Activated B cell treated with CpG ODN at 0.5 μM for 24 hours (primary cell): Measurements from ENCODE around the gene RNF182. TPM values are rescaled to one million over a fixed set of nuclear protein-coding genes. Genes with fewer than 3 reads are reported as not detected.

Source experiments
- ATAC-seq: fragments of 200-7000 bp; cut with Tn5 transposase; one replicate; pipeline ENCODE4 v1.10.0; 2021; ENCODE audit warnings: low read depth, mild to moderate bottlenecking, moderate library complexity
- CTCF ChIA-PET: fragments of 350-600 bp; sonication (Branson Sonifier 250); formaldehyde crosslinking; loops from one replicate; lab custom pipeline; 2021; ENCODE audit warnings: antibody characterized with exemption; lab: Charles Lee
- POLR2A ChIA-PET: fragments of 350-600 bp; sonication (Branson Sonifier 250); formaldehyde crosslinking; loops from one replicate; lab custom pipeline; 2021; ENCODE audit warnings: antibody characterized with exemption; lab: Charles Lee
- DNase-seq: peaks from one replicate; pipeline ENCODE4 v3.0.0; 2022
- H3K27ac Mint-ChIP-seq: one replicate; pipeline ENCODE4 v1.8.0; 2020; ENCODE audit warnings: mixed read lengths
- H3K27me3 Mint-ChIP-seq: one replicate; pipeline ENCODE4 v1.8.0; 2021; ENCODE audit warnings: mixed read lengths
- H3K36me3 Mint-ChIP-seq: one replicate; pipeline ENCODE4 v1.8.0; 2021; ENCODE audit warnings: low read depth, mixed read lengths
- H3K4me1 Mint-ChIP-seq: one replicate; pipeline ENCODE4 v1.8.0; 2021; ENCODE audit warnings: mixed read lengths
- H3K4me3 Mint-ChIP-seq: one replicate; pipeline ENCODE4 v1.8.0; 2020; ENCODE audit warnings: mild to moderate bottlenecking, mixed read lengths
- H3K9me3 Mint-ChIP-seq: one replicate; pipeline ENCODE4 v1.8.0; 2020; ENCODE audit warnings: mixed read lengths
- intact Hi-C: fragments of 100-400 bp; cut with micrococcal nuclease; formaldehyde crosslinking; loops from one replicate; pipeline ENCODE4 v1.15.1; 2024
- total RNA-seq: library from RNA; stranded (reverse); gene quantifications from 2 replicates; pipeline ENCODE4 v1.2.3, GENCODE V29; 2022
- TF ChIP-seq, protein P1 (sequence below): fragments of 200-600 bp; IDR thresholded peaks from one replicate; pipeline ENCODE4 v1.8.0; 2022; ENCODE audit warnings: antibody characterized with exemption, mild to moderate bottlenecking

The RNF182 gene
- total RNA-seq, 1 donor from 2014 or later: not detected

DNA sequence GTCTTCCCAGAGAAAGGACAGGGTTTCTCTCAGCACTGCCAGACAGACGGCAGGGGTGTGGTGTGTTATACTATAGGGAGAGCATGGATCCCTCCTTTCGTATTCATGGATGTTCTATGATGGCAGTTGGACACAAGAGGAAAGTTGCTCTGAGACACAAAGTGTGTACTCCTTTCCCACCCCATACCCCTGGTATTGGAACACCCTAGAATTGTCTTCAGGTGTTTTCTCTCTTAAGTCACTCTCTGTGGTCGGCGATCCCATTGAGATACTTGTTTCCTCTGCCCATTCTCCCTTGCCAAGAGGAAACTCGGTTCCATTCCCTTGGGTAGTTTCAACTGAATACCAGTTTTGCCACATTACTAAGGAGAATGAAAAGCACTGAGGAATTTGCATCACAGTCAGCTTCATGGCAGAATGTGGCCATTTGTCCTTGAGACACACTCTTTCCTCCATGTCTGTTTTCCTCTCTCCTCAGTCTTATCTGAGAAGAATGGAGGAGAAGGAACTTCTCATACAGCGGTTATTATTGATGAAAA, 53.4 kb downstream of the RNF182 start:
- ATAC-seq (no peak), DNase-seq (no peak)
- POLR2A ChIA-PET: no interaction called here
- intact Hi-C loops: no loop called here
- Mint-ChIP-seq H3K4me3 (no peak overlapping the region), H3K9me3 (peaks cover 5% of the 10 kb centered on the region), H3K4me1 (no peaks in the 10 kb centered on the region), H3K27ac (no peak overlapping the region), H3K36me3 (no peaks in the 10 kb centered on the region), H3K27me3 (peaks cover 17% of the 10 kb centered on the region)
- CTCF ChIA-PET: interaction anchor here (1.2 kb wide), 1 partner anchor 88 kb away, joined by 3 read pairs; no protein-coding TSS in a partner anchor
- TF ChIP-seq, protein P1, sequence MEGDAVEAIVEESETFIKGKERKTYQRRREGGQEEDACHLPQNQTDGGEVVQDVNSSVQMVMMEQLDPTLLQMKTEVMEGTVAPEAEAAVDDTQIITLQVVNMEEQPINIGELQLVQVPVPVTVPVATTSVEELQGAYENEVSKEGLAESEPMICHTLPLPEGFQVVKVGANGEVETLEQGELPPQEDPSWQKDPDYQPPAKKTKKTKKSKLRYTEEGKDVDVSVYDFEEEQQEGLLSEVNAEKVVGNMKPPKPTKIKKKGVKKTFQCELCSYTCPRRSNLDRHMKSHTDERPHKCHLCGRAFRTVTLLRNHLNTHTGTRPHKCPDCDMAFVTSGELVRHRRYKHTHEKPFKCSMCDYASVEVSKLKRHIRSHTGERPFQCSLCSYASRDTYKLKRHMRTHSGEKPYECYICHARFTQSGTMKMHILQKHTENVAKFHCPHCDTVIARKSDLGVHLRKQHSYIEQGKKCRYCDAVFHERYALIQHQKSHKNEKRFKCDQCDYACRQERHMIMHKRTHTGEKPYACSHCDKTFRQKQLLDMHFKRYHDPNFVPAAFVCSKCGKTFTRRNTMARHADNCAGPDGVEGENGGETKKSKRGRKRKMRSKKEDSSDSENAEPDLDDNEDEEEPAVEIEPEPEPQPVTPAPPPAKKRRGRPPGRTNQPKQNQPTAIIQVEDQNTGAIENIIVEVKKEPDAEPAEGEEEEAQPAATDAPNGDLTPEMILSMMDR: no peak

DNA sequence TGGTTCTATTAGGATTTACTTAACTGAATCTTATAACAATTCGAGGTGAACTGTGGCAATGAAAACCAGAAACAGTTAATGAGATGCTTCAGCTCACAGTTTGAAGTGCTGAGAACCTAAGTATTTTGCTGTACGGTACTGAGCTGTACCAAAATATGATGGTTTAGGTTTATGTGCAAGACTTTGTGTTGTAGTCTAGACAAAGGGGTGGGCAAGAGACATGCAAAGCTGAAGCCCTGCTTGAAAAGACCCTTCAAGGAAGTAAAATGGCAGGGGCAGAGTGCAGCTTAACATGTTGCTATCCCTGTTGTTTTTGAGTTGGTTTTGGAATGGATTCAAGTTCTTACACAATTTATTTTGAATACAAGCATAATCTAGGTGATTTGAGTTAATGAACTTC, 54.0 kb downstream of the RNF182 start:
- H3K27ac Mint-ChIP-seq: no peak overlapping the region
- ChIA-PET CTCF (no interaction called here), POLR2A (no interaction called here)
- DNase-seq (no peak), ATAC-seq (no peak)
- TF ChIP-seq, protein P1: no peak
- H3K36me3 Mint-ChIP-seq: no peaks in the 10 kb centered on the region
- H3K4me3 Mint-ChIP-seq: no peak overlapping the region
- no peaks in the 10 kb centered on the region for H3K4me1 Mint-ChIP-seq
- no peaks in the 10 kb centered on the region for H3K9me3 Mint-ChIP-seq
- H3K27me3 Mint-ChIP-seq: peaks cover 23% of the 10 kb centered on the region
- intact Hi-C loops: no loop called here

DNA sequence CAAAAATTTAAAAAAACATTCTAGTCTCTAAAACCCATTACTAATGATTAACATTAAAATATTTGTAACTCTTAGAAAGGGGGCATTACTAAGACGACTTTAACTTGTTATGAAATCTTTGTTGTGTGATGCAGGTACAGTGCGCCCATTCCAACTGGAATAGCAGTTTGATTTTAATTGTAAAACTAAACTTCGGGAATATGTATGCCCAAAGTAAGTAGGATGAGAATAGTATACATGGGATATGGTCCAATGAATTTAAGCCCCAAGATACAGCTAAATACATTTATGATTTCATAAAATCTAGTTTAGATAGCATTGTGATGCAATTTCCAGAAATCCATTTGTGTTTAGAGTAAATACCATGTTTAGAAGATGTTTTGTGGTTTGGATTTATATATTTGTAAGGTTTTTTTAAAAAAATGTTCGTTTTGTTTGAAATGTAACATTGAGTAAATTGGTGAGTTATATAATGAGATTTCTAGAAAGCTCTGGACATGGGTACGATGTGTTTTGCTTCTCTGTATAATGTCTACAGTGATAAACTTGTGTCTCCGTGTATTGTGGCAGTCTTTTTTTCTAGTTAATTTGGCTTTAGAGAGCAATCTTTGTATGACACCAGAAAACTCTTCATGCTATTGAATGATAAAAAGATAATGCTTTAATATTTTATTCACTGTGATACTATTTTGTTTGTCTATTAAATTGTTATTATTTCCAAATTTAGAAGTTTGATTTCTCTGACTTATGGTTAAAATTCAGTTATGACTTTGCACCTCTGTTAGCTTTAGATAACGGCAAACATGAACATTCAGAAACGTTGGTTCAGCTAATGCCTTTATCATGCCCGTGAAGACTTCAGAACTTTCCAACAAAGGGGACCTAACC, 54.8 kb downstream of the RNF182 start:
- ChIA-PET CTCF (no interaction called here), POLR2A (no interaction called here)
- Mint-ChIP-seq H3K27me3 (peaks cover 26% of the 10 kb centered on the region), H3K27ac (no peak overlapping the region), H3K9me3 (no peaks in the 10 kb centered on the region), H3K4me3 (no peak overlapping the region), H3K4me1 (no peaks in the 10 kb centered on the region), H3K36me3 (no peaks in the 10 kb centered on the region)
- DNase-seq (no peak), ATAC-seq (no peak)
- intact Hi-C loops: no loop called here
- TF ChIP-seq, protein P1: no peak

DNA sequence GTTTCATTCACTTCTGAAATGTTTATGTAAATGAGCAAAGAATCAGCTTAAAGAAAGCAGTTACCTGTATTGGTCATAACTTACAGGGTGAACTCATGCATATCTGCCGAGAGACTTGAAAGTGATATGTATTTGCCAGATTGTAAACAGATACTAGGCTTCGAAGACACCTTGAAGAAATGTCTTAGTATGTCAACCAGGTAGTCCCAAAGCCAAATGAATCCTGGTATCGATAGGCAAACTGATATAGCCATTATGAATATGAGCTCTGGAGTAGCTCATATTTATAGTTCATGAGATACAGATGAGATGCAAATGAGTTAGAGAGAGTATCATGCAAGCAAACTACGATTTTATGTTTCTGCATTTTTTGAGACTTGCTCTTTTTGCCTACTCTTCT, 55.8 kb downstream of the RNF182 start:
- intact Hi-C loops: no loop called here
- DNase-seq (no peak), ATAC-seq (no peak)
- ChIA-PET POLR2A (no interaction called here), CTCF (no interaction called here)
- no peak overlapping the region for H3K27ac Mint-ChIP-seq
- TF ChIP-seq, protein P1: no peak
- H3K9me3 Mint-ChIP-seq: no peaks in the 10 kb centered on the region
- H3K36me3 Mint-ChIP-seq: no peaks in the 10 kb centered on the region
- H3K4me3 Mint-ChIP-seq: no peak overlapping the region
- no peaks in the 10 kb centered on the region for H3K4me1 Mint-ChIP-seq
- H3K27me3 Mint-ChIP-seq: peaks cover 24% of the 10 kb centered on the region

DNA sequence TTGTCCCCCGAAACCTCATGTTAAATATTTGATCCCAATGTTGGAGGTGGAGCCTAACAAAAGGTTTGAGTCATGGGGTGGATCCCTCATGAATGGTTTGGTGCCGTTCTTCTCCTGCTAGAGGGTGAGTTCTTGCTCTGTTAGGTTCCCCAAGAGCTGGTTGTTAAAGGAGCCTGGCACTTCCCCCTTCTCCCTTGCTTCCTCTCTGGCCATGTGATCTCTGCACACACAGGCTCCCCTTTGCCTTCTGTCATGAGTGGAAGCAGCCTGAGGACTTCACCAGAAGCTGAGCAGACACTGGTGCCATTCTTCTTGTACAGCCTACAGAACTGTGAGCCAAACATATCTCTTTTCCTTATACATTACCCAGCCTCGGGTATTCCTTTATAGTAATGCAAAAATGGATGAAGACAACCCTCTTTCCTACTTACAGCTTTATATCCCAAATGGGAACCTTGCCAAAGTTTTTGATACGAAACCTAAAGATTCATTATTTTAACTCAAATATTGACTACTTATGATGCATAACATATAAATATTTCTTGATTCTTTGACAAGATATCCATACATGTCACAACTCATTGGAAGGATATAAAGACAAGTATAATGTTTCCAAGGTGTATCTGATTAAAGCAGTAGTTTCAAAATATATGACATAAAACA, 61.0 kb downstream of the RNF182 start:
- intact Hi-C loops: no loop called here
- Mint-ChIP-seq H3K4me3 (no peak overlapping the region), H3K36me3 (no peaks in the 10 kb centered on the region), H3K4me1 (no peaks in the 10 kb centered on the region), H3K27me3 (peaks cover 46% of the 10 kb centered on the region), H3K9me3 (no peaks in the 10 kb centered on the region), H3K27ac (no peak overlapping the region)
- CTCF ChIA-PET: no interaction called here
- DNase-seq (no peak), ATAC-seq (no peak)
- TF ChIP-seq, protein P1: no peak
- POLR2A ChIA-PET: interaction anchor here (0.5 kb wide), 1 partner anchor 11 kb away, joined by 4 read pairs; no protein-coding TSS in a partner anchor
